Suppressor macrophage treated with lipopolysaccharide for 1 hour (primary cell): ENCODE measurements around the gene CDKN2B-AS1.
"Not testable (repeated sequence)": the region's sequence is repeated elsewhere in the genome, so short reads cannot be mapped to it uniquely, and the experiment has no call there.

ENCODE experiments used
- DNase-seq, 3 donors: peaks; one replicate each; pipeline ENCODE4 v3.0.0-alpha.2; 2020 to 2022

The CDKN2B-AS1 gene

GRCh38 chr9:21994556-21995005, at the start of gene CDKN2B-AS1:
Gene CDKN2B-AS1 (plus strand): TSS chr9:21994791.
- peak; percentile 60 to 78 (median 64) for DNase-seq

GRCh38 chr9:21945606-21946005, 49.0 kb upstream of the CDKN2B-AS1 start:
- DNase-seq = no peak

DNA sequence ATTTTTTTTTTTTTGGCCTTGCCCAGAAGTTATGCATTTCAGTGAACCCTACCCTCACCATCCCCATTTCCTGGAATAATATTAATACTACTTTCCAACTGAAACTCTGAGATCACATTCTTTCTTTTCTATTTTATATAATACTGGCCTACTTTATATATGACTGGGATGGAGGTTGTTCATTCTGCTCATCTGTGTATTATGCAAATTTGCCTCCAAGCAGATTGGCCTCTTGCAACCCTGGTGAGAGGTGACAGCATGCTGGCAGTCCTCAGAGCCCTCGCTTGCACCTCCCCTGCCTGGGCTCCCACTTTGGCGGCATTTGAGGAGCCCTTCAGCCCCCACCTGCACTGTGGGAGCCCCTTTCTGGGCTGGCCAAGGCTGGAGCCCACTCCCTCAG, 35.8 kb upstream of the CDKN2B-AS1 start:
- no peak for DNase-seq

GRCh38 chr9:21959268-21959667, 35.3 kb upstream of the CDKN2B-AS1 start:
- not testable (repeated sequence) for DNase-seq

GRCh38 chr9:21961569-21961968, 33.0 kb upstream of the CDKN2B-AS1 start:
- DNase-seq = no peak

DNA sequence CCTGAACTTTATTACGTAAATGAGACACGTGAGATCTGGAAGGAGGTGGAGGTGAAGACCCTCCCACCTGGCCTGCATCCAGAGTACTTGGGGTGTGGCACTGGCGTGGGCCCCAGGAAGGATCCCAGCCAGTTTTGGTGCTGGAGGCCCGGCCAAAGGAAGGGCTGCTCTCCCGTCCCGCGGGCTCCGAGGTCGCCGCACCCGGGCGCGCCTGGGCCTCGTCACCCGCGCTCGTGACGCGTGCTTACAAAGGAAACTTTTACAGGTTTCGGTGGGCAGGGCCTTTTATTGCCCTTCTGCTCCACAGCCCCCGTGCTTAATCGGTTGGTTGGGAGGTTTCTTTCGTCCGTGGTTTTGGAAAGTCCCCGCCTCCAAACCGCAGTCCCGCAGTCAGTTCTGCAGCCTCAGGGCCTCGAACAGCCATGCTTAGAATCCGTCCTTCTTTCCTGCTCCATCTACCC, 29.6 kb upstream of the CDKN2B-AS1 start:
- DNase-seq = peak; percentile 81 to 85 (median 83)

- peak; percentile 79 to 87 (median 81) for DNase-seq
Measured at GRCh38 chr9:21965401-21965951, 29.1 kb upstream of the CDKN2B-AS1 start.

DNA sequence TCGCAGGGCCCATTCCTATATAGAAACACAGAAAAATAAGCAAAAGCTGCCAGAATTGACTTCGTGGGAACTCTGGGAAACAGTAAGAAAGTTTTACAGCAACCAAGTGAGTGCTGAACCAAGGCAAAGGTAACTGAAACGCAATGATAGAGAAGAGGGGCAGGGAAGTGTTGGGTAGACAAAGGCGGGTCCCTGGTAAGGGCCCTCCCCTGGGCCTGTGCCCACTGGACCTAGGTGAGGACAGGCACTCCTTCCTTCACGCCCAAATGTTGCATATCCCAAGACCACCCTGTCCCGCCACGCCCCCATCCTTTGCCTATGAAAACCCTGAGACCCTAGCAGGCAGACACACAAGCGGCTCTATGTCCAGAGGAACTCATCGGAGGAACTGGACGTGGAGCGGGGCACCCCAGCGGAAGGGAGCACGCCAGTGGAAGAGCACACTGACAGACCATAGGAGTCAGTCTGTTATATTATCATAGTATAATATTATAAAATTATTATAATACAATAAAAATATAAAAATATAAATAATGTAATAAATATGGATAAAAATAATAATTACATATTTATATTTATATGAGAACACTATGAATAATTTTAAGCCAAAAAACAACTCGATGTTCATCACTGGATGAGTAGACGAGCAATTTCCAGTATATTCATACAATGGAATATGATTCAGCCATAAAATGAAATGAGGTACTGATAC, 28.3 kb upstream of the CDKN2B-AS1 start:
- DNase-seq = no peak

- peak in 1 of 3 donors; percentile 21 for DNase-seq
Measured at GRCh38 chr9:21967169-21967568, 27.4 kb upstream of the CDKN2B-AS1 start.

- peak; percentile 81 to 89 (median 82) for DNase-seq
Measured at GRCh38 chr9:21967702-21968101, 26.9 kb upstream of the CDKN2B-AS1 start.

DNA sequence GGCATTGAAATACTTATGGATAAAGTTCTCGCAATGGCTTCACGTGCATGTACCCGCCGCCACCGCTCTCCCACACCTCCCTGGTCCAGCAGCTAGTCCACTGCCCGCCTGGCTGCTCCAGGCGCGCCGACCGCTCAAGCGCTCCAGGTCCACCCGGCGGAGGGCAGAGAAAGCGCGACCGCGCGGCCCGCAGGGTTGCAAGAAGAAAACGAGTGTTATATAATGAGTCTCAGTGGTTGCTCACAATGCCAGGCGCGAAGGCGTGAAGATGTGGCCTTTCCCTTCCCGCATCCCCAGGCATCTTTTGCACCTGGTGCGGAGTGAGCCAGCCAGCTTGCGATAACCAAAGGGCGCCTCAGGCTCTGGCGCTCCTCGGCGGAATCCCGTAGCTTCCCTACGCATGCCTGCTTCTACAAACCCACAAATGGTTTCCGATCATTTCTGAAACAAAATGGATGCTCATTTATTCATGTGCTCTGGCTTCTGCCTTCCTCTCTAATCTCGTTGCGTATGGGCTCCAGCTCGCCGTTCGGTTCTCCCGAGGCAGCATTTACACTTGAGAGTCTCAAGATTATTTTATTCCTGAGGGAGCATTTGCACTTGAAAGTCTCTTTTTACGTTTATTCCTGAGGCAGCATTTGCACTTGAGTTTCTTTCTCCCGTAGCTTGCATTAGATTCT, 26.1 kb upstream of the CDKN2B-AS1 start:
- peak in 1 of 3 donors; percentile 50 for DNase-seq

- DNase-seq = no peak
Measured at GRCh38 chr9:21969011-21969940, 25.3 kb upstream of the CDKN2B-AS1 start.

- peak; percentile 70 to 73 (median 71) for DNase-seq
Measured at GRCh38 chr9:21969951-21970799, 24.4 kb upstream of the CDKN2B-AS1 start.

DNA sequence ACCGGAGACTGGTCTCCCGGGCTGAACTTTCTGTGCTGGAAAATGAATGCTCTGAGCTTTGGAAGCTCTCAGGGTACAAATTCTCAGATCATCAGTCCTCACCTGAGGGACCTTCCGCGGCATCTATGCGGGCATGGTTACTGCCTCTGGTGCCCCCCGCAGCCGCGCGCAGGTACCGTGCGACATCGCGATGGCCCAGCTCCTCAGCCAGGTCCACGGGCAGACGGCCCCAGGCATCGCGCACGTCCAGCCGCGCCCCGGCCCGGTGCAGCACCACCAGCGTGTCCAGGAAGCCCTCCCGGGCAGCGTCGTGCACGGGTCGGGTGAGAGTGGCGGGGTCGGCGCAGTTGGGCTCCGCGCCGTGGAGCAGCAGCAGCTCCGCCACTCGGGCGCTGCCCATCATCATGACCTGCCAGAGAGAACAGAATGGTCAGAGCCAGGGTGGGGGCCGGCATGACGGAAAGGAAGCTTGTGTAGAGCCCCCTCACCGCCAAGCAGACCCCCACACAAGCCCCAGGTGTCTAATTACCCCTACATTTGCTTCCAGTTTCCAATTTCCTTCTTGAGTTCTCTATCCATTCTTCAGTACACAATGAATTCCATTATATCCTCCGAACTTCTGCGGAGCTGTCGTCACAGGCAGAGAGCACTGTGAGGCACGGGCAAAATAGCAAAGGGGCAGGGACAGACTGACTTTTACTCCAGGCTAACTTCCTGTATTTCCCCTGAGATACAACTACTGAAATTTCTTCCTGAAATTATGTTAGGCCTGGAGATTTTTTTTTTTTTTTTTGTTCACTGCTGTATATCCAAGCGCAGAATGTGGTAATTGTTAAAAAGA, 23.6 kb upstream of the CDKN2B-AS1 start:
- DNase-seq = peak; percentile 53 to 73 (median 60)

DNA sequence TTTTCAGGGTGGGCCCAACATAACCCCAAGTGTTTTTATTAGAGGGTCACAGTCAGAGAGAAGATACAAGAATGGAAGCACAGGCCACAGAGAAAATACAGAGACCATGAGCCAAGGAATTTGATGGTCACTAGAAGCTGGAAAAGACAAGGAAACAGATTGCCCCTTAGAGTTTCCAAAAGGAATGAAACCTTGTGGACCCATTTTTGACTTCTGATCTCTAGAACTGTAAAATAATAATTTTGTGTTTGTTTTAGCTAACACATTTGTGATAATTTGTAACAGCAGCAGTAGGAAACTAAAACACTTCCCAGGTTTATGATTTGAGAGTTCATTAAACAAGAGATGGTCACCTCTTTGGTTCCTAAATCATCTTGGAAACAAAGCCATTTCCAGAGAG, 22.2 kb upstream of the CDKN2B-AS1 start:
- DNase-seq = no peak

- no peak for DNase-seq
Measured at GRCh38 chr9:21974343-21974721, 20.3 kb upstream of the CDKN2B-AS1 start.

GRCh38 chr9:21974722-21975409, 19.7 kb upstream of the CDKN2B-AS1 start:
- DNase-seq = peak; percentile 66 to 86 (median 79)

DNA sequence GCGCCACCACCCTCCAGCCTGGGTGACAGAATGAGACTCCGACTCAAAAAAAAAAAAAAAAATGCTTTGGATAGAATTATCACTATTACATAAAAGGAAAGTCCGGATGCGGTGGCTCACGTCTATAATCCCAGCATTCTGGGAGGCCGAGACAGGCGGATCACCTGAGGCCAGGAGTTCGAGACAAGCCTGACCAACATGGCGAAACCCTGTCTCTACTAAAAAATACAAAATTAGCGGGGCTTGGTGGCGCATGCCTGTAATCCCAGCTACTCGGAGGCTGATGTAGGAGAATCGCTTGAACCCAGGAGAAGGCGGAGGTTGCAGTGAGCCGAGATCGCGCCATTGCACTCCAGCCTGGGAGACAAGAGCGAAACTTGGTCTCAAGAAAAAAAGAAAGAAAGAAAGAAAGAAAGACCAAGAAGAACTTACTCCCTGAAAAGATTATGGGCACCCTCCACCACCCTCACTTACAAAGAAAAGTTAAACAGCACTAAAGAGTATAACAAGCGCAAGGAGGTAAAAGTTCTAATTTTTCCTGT, 18.2 kb upstream of the CDKN2B-AS1 start:
- DNase-seq = no peak

DNA sequence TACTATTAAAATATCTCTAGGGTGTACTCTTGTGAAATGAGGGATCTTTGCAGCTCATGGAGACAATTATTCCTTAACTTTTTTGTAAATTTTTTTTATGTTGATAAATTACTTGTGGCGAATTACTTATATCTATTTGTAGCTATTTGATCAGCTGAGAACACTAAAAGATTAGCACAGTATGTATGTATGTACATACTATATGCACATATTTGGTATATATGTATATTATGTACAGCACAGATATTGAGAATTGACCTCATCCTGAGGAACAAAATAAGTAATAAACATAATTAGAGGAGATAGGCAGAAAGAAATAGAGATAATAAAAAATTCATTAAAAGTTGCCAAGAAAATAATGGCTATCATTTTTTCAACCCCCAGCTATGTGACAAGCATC, 12.2 kb upstream of the CDKN2B-AS1 start:
- no peak for DNase-seq
